ENCODE data around the gene UBE2F. TPM values are rescaled to one million over a fixed set of nuclear protein-coding genes. Genes with fewer than 3 reads are reported as not detected.

Gene UBE2F
- total and polyA plus RNA-seq, 2 of the 13 experiments (the other 11 are each of a cell fraction or from before 2014, with no cell fraction given): 35.4 to 73.1 TPM

DNA sequence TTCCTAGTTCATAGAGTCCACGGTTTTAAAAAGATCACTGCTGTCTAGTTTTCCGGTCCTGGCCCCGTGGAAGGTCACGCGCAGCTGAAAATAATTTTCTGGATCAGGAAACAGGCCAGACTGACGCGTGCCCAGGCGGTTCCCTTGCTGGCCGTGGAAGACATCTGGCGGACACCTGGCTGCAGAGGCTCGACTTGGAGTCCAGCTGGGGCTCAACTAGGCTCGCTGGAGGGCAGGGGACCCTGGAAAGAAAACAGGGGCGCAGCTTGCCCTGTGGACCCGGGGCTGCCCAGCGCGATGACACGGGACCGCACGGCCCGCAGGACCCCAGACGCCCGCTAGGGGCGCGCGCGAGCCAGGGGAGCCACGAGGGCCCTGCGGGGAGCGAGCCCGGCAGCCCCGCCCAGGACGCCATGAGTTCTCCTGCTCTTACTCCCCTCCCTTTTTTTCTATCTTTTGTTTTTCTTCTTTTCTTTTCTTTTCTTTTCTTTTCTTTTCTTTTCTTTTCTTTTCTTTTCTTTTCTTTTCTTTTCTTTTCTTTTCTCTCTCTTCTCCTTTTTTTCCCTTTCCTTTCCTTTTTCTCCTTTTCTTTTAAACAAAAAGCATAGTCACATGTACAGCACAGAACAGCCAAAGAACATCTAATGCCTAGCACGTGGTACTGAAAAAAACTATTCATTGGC is 43.2 kb upstream of the UBE2F start (continued):
- TF ChIP-seq, protein P1, sequence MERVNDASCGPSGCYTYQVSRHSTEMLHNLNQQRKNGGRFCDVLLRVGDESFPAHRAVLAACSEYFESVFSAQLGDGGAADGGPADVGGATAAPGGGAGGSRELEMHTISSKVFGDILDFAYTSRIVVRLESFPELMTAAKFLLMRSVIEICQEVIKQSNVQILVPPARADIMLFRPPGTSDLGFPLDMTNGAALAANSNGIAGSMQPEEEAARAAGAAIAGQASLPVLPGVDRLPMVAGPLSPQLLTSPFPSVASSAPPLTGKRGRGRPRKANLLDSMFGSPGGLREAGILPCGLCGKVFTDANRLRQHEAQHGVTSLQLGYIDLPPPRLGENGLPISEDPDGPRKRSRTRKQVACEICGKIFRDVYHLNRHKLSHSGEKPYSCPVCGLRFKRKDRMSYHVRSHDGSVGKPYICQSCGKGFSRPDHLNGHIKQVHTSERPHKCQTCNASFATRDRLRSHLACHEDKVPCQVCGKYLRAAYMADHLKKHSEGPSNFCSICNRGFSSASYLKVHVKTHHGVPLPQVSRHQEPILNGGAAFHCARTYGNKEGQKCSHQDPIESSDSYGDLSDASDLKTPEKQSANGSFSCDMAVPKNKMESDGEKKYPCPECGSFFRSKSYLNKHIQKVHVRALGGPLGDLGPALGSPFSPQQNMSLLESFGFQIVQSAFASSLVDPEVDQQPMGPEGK (CRISPR knock-in tag; IDR thresholded peaks at IDR 0.05): peak; percentile 86
- no peak for TF ChIP-seq ZNF24 (IDR thresholded peaks at IDR 0.05)
- peak; percentile 18; the same call in 1 of the 2 replicates for TF ChIP-seq FOSL2 (CRISPR knock-in tag; IDR thresholded peaks at IDR 0.05)
- no peak for TF ChIP-seq ZNF780A (CRISPR knock-in tag; IDR thresholded peaks at IDR 0.05)
- TF ChIP-seq ELK4 (CRISPR knock-in tag; IDR thresholded peaks at IDR 0.05; ENCODE audit: borderline replicate concordance): no peak
- no peak for TF ChIP-seq SIN3B (IDR thresholded peaks at IDR 0.05; ENCODE audit: low read length)
- no peak for TF ChIP-seq MED8 (CRISPR knock-in tag; IDR thresholded peaks at IDR 0.05; ENCODE audit: insufficient replicate concordance)
- no peak for TF ChIP-seq FOXP4 (CRISPR knock-in tag; IDR thresholded peaks at IDR 0.05)
- no peak for TF ChIP-seq ARNT (IDR thresholded peaks at IDR 0.05)
- no peak for TF ChIP-seq TIGD3 (CRISPR knock-in tag; IDR thresholded peaks at IDR 0.05; ENCODE audit: borderline replicate concordance)
- 0 out of 2 replicates have a peak, but pooled peaks have one; percentile 20 for TF ChIP-seq ZBTB7B (CRISPR knock-in tag; IDR thresholded peaks at IDR 0.05)
- TF ChIP-seq, protein P2, sequence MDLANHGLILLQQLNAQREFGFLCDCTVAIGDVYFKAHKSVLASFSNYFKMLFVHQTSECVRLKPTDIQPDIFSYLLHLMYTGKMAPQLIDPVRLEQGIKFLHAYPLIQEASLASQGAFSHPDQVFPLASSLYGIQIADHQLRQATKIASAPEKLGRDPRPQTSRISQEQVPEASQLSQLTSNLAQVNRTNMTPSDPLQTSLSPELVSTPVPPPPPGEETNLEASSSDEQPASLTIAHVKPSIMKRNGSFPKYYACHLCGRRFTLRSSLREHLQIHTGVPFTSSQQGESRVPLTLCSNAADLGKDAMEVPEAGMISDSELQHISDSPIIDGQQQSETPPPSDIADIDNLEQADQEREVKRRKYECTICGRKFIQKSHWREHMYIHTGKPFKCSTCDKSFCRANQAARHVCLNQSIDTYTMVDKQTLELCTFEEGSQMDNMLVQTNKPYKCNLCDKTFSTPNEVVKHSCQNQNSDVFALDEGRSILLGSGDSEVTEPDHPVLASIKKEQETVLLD (CRISPR knock-in tag; IDR thresholded peaks at IDR 0.05; ENCODE audit: low read depth): no peak
- no peak for TF ChIP-seq JDP2 (CRISPR knock-in tag; IDR thresholded peaks at IDR 0.05; ENCODE audit: borderline replicate concordance)
- no peak; the same call in 1 of the 2 replicates for TF ChIP-seq SMC3 (IDR thresholded peaks at IDR 0.05; ENCODE audit: low read length)
- TF ChIP-seq, protein P3, sequence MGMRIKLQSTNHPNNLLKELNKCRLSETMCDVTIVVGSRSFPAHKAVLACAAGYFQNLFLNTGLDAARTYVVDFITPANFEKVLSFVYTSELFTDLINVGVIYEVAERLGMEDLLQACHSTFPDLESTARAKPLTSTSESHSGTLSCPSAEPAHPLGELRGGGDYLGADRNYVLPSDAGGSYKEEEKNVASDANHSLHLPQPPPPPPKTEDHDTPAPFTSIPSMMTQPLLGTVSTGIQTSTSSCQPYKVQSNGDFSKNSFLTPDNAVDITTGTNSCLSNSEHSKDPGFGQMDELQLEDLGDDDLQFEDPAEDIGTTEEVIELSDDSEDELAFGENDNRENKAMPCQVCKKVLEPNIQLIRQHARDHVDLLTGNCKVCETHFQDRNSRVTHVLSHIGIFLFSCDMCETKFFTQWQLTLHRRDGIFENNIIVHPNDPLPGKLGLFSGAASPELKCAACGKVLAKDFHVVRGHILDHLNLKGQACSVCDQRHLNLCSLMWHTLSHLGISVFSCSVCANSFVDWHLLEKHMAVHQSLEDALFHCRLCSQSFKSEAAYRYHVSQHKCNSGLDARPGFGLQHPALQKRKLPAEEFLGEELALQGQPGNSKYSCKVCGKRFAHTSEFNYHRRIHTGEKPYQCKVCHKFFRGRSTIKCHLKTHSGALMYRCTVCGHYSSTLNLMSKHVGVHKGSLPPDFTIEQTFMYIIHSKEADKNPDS (CRISPR knock-in tag; IDR thresholded peaks at IDR 0.05): 0 out of 2 replicates have a peak, but pooled peaks have one; percentile 27
- no peak for TF ChIP-seq SMARCE1 (IDR thresholded peaks at IDR 0.05; ENCODE audit: borderline replicate concordance)
- TF ChIP-seq ZNF143 (CRISPR knock-in tag; IDR thresholded peaks at IDR 0.05): no peak
- no peak for TF ChIP-seq ZSCAN30 (CRISPR knock-in tag; IDR thresholded peaks at IDR 0.05)
